WTC11 (cell line): ENCODE data around the gene GARS1.

Source experiments
- CREB1 ChIP-seq: sonication (generic); formaldehyde crosslinking; IDR thresholded peaks from 2 replicates; pipeline ENCODE4 v1.8.0; 2023; ENCODE audit warnings: mild to moderate bottlenecking, missing genetic modification reagents
- ETV6 ChIP-seq: sonication (generic); formaldehyde crosslinking; IDR thresholded peaks from 2 replicates; pipeline ENCODE4 v1.8.1; 2022; ENCODE audit warnings: mild to moderate bottlenecking, missing genetic modification reagents
- FOXP1 ChIP-seq: sonication (generic); formaldehyde crosslinking; IDR thresholded peaks from 2 replicates; pipeline ENCODE4 v1.8.0; 2022; ENCODE audit warnings: missing genetic modification reagents, mild to moderate bottlenecking, moderate library complexity, borderline replicate concordance
- MAX ChIP-seq: sonication (generic); formaldehyde crosslinking; IDR thresholded peaks from 2 replicates; pipeline ENCODE4 v1.8.0; 2022; ENCODE audit warnings: mild to moderate bottlenecking, missing genetic modification reagents
- MLX ChIP-seq: sonication (generic); formaldehyde crosslinking; IDR thresholded peaks from 2 replicates; pipeline ENCODE4 v1.8.1; 2023; ENCODE audit warnings: mild to moderate bottlenecking, missing genetic modification reagents, moderate library complexity
- NFYB ChIP-seq: sonication (generic); formaldehyde crosslinking; conservative IDR thresholded peaks from 2 replicates; pipeline ENCODE4 v1.8.0; 2022; ENCODE audit warnings: low read depth, missing genetic modification reagents
- SP1 ChIP-seq: sonication (generic); formaldehyde crosslinking; conservative IDR thresholded peaks from 2 replicates; pipeline ENCODE4 v1.8.1; 2022; ENCODE audit warnings: missing genetic modification reagents
- TCF7 ChIP-seq: sonication (generic); formaldehyde crosslinking; IDR thresholded peaks from 2 replicates; pipeline ENCODE4 v1.8.0; 2022; ENCODE audit warnings: mild to moderate bottlenecking, low read depth, missing genetic modification reagents, moderate library complexity
- ZNF263 ChIP-seq: sonication (generic); formaldehyde crosslinking; IDR thresholded peaks from 2 replicates; pipeline ENCODE4 v1.8.1; 2022; ENCODE audit warnings: low read depth, mild to moderate bottlenecking, moderate library complexity, missing genetic modification reagents
- TF ChIP-seq, protein P1 (sequence below): sonication (generic); formaldehyde crosslinking; IDR thresholded peaks from 2 replicates; pipeline ENCODE4 v1.8.0; 2022; ENCODE audit warnings: mild to moderate bottlenecking, missing genetic modification reagents
- TF ChIP-seq, protein P2 (sequence below): fragments of 200-600 bp; IDR thresholded peaks from 2 replicates; pipeline ENCODE4 v1.8.0; 2022; ENCODE audit warnings: antibody characterized with exemption
- TF ChIP-seq, protein P3 (sequence below): sonication (generic); formaldehyde crosslinking; IDR thresholded peaks from 2 replicates; pipeline ENCODE4 v1.8.0; 2023; ENCODE audit warnings: mild to moderate bottlenecking, missing genetic modification reagents
- TF ChIP-seq, protein P4 (sequence below): sonication (generic); formaldehyde crosslinking; IDR thresholded peaks from 2 replicates; pipeline ENCODE4 v1.8.0; 2022; ENCODE audit warnings: mild to moderate bottlenecking, missing genetic modification reagents

DNA sequence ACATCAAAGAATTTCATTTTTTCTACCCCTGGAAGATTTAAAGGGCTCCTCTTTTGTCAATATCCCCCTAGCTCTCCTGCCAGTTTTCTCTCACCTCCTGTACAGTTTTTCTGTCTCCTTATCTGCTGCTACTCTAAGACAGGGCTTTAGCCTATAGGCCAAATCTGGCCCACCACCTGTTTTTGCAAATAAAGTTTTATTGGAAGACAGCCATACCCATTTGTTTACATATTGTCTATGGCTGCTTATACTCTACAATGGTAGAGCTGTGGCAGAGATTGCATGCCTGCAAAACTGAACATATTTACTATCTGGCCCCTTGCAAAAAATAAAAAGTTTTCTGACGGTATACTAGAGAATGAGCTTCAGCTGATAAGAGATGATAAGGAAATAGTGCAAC, 37.4 kb upstream of the GARS1 start:
- no peak for TF ChIP-seq CREB1 (CRISPR knock-in tag)
- TF ChIP-seq MLX (CRISPR knock-in tag), result no peak
- TF ChIP-seq, protein P1, sequence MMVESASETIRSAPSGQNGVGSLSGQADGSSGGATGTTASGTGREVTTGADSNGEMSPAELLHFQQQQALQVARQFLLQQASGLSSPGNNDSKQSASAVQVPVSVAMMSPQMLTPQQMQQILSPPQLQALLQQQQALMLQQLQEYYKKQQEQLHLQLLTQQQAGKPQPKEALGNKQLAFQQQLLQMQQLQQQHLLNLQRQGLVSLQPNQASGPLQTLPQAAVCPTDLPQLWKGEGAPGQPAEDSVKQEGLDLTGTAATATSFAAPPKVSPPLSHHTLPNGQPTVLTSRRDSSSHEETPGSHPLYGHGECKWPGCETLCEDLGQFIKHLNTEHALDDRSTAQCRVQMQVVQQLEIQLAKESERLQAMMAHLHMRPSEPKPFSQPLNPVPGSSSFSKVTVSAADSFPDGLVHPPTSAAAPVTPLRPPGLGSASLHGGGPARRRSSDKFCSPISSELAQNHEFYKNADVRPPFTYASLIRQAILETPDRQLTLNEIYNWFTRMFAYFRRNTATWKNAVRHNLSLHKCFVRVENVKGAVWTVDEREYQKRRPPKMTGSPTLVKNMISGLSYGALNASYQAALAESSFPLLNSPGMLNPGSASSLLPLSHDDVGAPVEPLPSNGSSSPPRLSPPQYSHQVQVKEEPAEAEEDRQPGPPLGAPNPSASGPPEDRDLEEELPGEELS (CRISPR knock-in tag), result no peak
- TF ChIP-seq, protein P2, sequence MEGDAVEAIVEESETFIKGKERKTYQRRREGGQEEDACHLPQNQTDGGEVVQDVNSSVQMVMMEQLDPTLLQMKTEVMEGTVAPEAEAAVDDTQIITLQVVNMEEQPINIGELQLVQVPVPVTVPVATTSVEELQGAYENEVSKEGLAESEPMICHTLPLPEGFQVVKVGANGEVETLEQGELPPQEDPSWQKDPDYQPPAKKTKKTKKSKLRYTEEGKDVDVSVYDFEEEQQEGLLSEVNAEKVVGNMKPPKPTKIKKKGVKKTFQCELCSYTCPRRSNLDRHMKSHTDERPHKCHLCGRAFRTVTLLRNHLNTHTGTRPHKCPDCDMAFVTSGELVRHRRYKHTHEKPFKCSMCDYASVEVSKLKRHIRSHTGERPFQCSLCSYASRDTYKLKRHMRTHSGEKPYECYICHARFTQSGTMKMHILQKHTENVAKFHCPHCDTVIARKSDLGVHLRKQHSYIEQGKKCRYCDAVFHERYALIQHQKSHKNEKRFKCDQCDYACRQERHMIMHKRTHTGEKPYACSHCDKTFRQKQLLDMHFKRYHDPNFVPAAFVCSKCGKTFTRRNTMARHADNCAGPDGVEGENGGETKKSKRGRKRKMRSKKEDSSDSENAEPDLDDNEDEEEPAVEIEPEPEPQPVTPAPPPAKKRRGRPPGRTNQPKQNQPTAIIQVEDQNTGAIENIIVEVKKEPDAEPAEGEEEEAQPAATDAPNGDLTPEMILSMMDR, result no peak
- no peak for TF ChIP-seq TCF7 (CRISPR knock-in tag)
- TF ChIP-seq FOXP1, result no peak
- TF ChIP-seq, protein P3, sequence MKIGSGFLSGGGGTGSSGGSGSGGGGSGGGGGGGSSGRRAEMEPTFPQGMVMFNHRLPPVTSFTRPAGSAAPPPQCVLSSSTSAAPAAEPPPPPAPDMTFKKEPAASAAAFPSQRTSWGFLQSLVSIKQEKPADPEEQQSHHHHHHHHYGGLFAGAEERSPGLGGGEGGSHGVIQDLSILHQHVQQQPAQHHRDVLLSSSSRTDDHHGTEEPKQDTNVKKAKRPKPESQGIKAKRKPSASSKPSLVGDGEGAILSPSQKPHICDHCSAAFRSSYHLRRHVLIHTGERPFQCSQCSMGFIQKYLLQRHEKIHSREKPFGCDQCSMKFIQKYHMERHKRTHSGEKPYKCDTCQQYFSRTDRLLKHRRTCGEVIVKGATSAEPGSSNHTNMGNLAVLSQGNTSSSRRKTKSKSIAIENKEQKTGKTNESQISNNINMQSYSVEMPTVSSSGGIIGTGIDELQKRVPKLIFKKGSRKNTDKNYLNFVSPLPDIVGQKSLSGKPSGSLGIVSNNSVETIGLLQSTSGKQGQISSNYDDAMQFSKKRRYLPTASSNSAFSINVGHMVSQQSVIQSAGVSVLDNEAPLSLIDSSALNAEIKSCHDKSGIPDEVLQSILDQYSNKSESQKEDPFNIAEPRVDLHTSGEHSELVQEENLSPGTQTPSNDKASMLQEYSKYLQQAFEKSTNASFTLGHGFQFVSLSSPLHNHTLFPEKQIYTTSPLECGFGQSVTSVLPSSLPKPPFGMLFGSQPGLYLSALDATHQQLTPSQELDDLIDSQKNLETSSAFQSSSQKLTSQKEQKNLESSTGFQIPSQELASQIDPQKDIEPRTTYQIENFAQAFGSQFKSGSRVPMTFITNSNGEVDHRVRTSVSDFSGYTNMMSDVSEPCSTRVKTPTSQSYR, result no peak
- no peak for TF ChIP-seq ETV6
- TF ChIP-seq, protein P4, sequence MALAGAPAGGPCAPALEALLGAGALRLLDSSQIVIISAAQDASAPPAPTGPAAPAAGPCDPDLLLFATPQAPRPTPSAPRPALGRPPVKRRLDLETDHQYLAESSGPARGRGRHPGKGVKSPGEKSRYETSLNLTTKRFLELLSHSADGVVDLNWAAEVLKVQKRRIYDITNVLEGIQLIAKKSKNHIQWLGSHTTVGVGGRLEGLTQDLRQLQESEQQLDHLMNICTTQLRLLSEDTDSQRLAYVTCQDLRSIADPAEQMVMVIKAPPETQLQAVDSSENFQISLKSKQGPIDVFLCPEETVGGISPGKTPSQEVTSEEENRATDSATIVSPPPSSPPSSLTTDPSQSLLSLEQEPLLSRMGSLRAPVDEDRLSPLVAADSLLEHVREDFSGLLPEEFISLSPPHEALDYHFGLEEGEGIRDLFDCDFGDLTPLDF, result no peak
- no peak for TF ChIP-seq MAX (CRISPR knock-in tag)
- TF ChIP-seq SP1 (CRISPR knock-in tag), result no peak
- no peak for TF ChIP-seq ZNF263 (CRISPR knock-in tag)
- no peak for TF ChIP-seq NFYB (CRISPR knock-in tag)
